GM19455 (cell line): Measurements from ENCODE around the gene KLRG1.

Experiments
- ATAC-seq: cut with Tn5 transposase; IDR thresholded peaks from one replicate; pipeline ENCODE4 v1.9.1; 2021; ENCODE audit not compliant: unreplicated experiment

The KLRG1 gene

GRCh38 chr12:8985213-8985754 is 4.1 kb upstream of the KLRG1 start:
- no peak for ATAC-seq

- ATAC-seq, result no peak
Observed at GRCh38 chr12:8987163-8987562, 2.2 kb upstream of the KLRG1 start.

GRCh38 chr12:8987685-8988084 is 1.7 kb upstream of the KLRG1 start:
- ATAC-seq, result no peak

DNA sequence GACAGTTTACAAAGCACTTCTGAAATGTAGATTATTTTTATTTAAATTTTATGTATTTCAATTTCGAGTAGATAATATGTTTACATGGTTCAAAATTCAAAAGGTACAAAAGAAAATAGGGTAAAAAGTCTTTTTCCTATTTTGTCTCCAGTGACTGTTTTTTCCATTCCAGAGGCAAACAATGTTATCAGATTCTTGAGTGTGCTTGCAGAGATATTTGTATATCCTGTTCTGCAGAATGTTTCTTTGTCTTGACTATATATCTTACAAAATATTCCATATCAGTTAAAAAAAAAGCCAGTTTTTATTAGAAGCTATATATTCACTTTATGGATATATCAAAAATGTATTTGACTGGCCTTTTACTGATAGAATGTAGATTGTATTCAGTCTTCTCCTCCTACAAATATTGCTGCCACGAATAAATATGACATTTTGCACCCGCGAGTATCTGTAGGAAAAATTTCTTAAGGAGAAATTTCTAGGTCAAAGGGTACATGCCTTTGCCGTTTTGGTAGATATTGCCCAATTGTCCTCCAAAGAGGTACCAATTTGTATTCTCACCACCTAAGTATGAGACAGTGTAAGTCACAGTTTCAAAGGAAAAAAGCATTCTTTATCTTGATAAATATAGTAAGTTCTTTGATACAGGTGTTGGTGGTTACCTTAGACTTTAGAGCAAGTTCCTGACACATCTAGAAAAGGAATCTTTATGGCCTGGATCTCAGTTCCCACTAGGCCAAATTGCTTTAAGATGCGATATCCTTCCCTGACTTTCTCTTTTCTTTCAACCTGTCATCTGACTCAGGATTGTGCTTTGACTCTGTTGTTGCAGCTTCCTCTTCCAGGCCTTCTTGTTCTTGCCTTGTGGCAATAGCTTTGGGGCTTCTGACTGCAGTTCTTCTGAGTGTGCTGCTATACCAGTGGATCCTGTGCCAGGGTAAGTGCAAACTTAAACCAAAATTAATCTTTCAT is 2.3 kb downstream of the KLRG1 start:
- no peak for ATAC-seq

DNA sequence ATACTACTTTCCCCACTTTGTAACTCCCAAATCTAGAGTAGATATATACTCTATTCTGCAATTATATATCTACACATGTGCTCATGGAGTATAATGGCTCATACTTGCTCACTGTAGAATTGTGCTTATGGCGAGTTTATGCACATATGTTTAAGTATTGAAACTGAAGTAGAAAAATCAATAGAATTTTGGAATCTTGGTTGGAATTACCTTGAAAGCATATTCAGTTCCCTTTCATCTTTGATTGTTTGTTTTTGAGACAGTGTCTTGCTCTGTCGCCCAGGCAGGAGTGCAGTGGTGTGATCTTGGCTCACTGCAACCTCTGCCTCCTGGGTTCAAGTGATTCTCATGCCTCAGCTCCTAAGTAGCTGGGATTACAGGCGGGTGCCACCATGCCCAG is 4.5 kb downstream of the KLRG1 start:
- no peak for ATAC-seq

- ATAC-seq, result no peak
Observed at GRCh38 chr12:8995021-8995775, 5.9 kb downstream of the KLRG1 start.

- peak; percentile 97 for ATAC-seq
Observed at GRCh38 chr12:8996682-8997405, 7.5 kb downstream of the KLRG1 start.

DNA sequence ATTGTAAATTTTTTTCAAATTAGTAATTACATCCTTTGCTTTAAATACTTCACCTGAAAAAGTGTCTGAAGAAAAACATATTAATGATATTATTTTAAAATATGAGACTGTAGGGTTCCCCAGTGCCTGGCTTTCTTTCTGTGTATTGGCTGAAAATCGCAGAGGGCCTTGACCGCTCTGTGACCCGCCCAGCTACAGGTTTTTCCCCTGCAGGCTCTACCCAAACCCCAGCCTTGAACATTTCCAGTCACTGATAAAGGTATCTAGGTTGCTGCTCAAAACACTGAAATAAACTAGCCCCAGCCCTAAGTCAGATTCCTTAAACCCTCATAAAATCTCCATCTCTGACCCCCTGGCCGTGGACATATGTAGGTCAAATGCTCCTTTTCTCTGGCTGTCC is 11.9 kb downstream of the KLRG1 start:
- ATAC-seq, result no peak

GRCh38 chr12:9002335-9002734 is 13.0 kb downstream of the KLRG1 start:
- ATAC-seq, result no peak

DNA sequence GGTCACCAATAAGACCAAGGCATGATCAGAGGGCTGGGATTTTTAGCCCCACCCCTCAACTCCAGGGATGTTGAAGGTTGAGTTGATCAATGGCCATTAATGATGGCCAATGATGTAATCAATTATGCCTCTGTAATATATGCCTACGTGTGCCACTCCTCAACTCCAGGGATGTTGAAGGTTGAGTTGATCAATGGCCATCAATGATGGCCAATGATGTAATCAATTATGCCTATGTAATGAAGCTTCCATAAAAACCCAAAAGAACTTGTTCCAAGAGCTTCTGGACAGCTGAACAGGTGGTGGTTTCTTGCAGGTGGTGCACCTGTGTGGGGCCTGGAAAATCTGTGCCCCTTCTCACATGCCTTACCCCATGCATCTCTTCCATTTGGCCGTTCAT is 33.2 kb downstream of the KLRG1 start:
- ATAC-seq, result no peak

DNA sequence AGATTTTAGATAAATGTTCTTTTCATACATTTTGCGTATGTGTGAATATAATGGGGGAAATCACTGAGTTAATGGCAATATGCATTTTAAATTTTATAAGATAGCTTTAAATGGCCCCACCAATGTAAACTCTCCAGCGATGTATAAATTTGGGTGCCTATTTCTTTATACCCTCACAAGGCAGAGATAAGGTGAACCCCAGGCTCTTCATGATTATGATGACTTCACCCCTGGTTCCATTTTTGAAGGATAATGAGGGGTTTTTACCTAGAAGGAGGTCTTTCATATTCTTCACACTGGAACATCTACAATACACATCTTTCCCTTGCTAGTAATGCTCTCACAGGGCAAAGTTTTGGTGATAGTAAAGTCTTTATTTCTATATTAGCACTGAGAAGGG is 35.2 kb downstream of the KLRG1 start:
- no peak for ATAC-seq

GRCh38 chr12:9027161-9028059 is 38.1 kb downstream of the KLRG1 start:
- ATAC-seq, result no peak

- no peak for ATAC-seq
Observed at GRCh38 chr12:9030776-9031175, 41.4 kb downstream of the KLRG1 start.

GRCh38 chr12:9032202-9032964 is 43.0 kb downstream of the KLRG1 start:
- no peak for ATAC-seq

DNA sequence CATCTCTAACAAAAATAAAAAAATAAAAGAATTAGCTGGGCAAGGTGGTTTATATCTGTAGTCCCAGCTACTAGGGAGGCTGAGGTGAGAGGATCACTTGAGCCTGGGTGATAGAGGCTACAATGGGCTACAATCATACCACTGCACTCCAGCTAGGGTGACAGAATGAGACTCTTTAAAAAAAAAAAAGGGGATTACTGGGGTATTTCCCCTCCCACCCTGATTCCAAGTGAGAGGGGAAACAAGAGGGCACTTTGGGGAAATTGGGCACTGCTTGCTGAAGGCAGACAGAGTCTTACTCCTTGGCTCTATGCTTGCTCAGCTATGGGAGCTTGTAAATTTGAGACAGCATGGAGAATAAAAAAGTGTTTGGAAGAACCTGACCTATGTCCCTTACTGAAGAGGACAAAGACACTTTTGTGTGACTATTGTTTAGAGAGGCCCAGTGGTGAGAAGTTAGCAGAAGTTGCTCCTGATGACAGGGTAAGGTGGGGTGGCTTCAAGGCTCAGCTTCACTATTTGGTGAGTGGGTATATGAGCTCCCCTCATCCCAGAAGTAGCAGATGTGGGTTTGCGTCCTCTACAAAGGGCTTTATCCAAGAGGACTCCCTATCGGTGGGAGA is 44.0 kb downstream of the KLRG1 start:
- ATAC-seq, result no peak

GRCh38 chr12:9034095-9034494 is 44.7 kb downstream of the KLRG1 start:
- no peak for ATAC-seq

DNA sequence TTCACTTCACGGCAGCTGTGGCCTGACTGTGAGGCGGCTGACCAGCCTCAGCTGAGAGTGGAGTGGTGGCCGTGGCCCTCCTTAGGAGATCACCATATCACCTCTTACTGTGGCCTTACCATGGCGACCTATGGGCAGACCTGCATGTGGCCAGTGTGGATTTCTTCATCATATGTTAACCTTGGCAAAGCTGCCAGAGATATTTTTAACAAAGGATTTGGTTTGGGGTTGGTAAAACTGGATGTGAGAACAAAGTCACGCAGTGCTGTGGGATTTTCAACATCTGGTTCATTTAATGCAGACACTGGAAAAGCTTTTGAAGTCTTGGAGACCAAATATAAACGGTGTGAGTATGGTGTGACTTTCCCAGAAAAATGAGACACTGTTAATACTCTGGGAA is 46.9 kb downstream of the KLRG1 start:
- no peak for ATAC-seq

DNA sequence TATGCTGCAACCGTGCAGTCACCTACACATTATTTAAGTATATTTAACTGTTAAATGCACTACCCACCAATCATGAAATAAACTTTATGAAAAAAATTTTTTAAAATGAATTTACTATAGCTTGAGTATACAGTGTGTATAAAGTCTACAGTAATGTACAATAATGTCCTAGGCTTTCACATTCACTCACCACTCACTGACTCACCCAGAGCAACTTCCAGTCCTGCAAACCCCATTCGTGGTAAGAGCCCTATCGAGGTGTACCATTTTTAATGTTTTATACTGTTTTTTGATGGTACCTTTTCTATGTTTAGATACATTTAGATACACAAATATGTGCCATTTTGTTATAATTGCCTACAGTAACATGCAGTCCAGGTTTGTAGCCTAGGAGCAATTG is 48.1 kb downstream of the KLRG1 start:
- ATAC-seq, result no peak

- no peak for ATAC-seq
Observed at GRCh38 chr12:9039397-9039977, 50.1 kb downstream of the KLRG1 start.
